Neural cell (in vitro differentiated cells): ENCODE data around the gene EHMT1. TPM values are rescaled to one million over a fixed set of nuclear protein-coding genes. Genes with fewer than 3 reads are reported as not detected.

Source experiments
- H2AFZ ChIP-seq: fragments of 200-600, 300-800 bp; sonication (generic), shearing (Covaris generic); 2 replicates; pipeline ENCODE4 v1.6.0; 2014; ENCODE audit warnings: low read depth, mild to moderate bottlenecking, antibody characterized with exemption, low read length, moderate library complexity
- H3F3A ChIP-seq: fragments of 200-600 bp; shearing (Covaris generic); 2 replicates; pipeline ENCODE4 v1.6.1; 2016; ENCODE audit warnings: mild to moderate bottlenecking, moderate library complexity, mixed read lengths, antibody characterized with exemption, low read length; ENCODE audit not compliant: insufficient read depth, poor library complexity, severe bottlenecking
- H3K27ac ChIP-seq: fragments of 200-600, 300-800 bp; sonication (generic), shearing (Covaris generic); 2 replicates; pipeline ENCODE4 v1.5.1; 2014; ENCODE audit warnings: mild to moderate bottlenecking, low read length, moderate library complexity
- H3K27me3 ChIP-seq: fragments of 300-800, 200-600 bp; sonication (generic), shearing (Covaris generic); 2 replicates; pipeline ENCODE4 v1.6.0; 2014; ENCODE audit warnings: mild to moderate bottlenecking, low read depth, low read length, moderate library complexity; ENCODE audit not compliant: insufficient read depth
- H3K36me3 ChIP-seq: fragments of 300-800, 200-600 bp; sonication (generic), shearing (Covaris generic); 2 replicates; pipeline ENCODE4 v1.5.1; 2014; ENCODE audit warnings: mild to moderate bottlenecking, antibody characterized with exemption, low read length, moderate library complexity; ENCODE audit not compliant: insufficient read depth
- H3K4me2 ChIP-seq: fragments of 300-800, 200-600 bp; sonication (generic), shearing (Covaris generic); 2 replicates; pipeline ENCODE4 v1.6.0; 2014; ENCODE audit warnings: mild to moderate bottlenecking, low read length
- H3K4me3 ChIP-seq: fragments of 300-800, 200-600 bp; sonication (generic), shearing (Covaris generic); 2 replicates; pipeline ENCODE4 v1.5.1; 2014; ENCODE audit warnings: mild to moderate bottlenecking, low read length, moderate library complexity
- H3K79me2 ChIP-seq: fragments of 200-600 bp; shearing (Covaris generic); replicated peaks from 2 replicates; pipeline ENCODE4 v1.6.0; 2014; ENCODE audit warnings: mild to moderate bottlenecking, low read length, moderate library complexity; ENCODE audit not compliant: insufficient read depth
- H3K9ac ChIP-seq: fragments of 300-800, 200-600 bp; sonication (generic), shearing (Covaris generic); 2 replicates; pipeline ENCODE4 v1.6.1; 2016; ENCODE audit warnings: mild to moderate bottlenecking, low read length, mixed read lengths
- H3K9me2 ChIP-seq: fragments of 200-600 bp; shearing (Covaris generic); 2 replicates; pipeline ENCODE4 v1.6.1; 2016; ENCODE audit warnings: mild to moderate bottlenecking, low read length, mixed read lengths; ENCODE audit not compliant: insufficient read depth
- H3K9me3 ChIP-seq: fragments of 200-600, 300-800 bp; sonication (generic), shearing (Covaris generic); 2 replicates; pipeline ENCODE4 v1.6.1; 2016; ENCODE audit warnings: mild to moderate bottlenecking, mixed run types, low read length, moderate library complexity, mixed read lengths
- H4K20me1 ChIP-seq: fragments of 200-600 bp; shearing (Covaris generic); 2 replicates; pipeline ENCODE4 v1.6.1; 2016; ENCODE audit warnings: mild to moderate bottlenecking, mixed run types; ENCODE audit not compliant: insufficient read depth
- CTCF ChIP-seq: fragments of 450-650 bp; IDR thresholded peaks from 2 replicates; pipeline ENCODE4 v1.5.1; 2014; ENCODE audit warnings: antibody characterized with exemption, mild to moderate bottlenecking, moderate library complexity; ENCODE audit not compliant: poor library complexity, severe bottlenecking
- EP300 ChIP-seq: fragments of 450-650 bp; conservative IDR thresholded peaks from 2 replicates; pipeline ENCODE4 v1.6.1; 2014; ENCODE audit warnings: antibody characterized with exemption, mild to moderate bottlenecking, moderate library complexity; ENCODE audit not compliant: poor library complexity, severe bottlenecking
- EZH2 ChIP-seq: fragments of 200-600, 300-800 bp; shearing (Covaris generic), sonication (generic); IDR thresholded peaks from 2 replicates; pipeline ENCODE4 v1.6.1; 2014; ENCODE audit warnings: antibody characterized with exemption, low read length, borderline replicate concordance, mild to moderate bottlenecking; ENCODE audit not compliant: insufficient read depth, poor library complexity, severe bottlenecking
- MXI1 ChIP-seq: fragments of 450-650 bp; conservative IDR thresholded peaks from 2 replicates; pipeline ENCODE4 v1.6.1; 2014; ENCODE audit warnings: antibody characterized with exemption, mild to moderate bottlenecking; ENCODE audit not compliant: poor library complexity, severe bottlenecking
- POLR2AphosphoS5 ChIP-seq: IDR thresholded peaks from 2 replicates; pipeline ENCODE4 v1.6.1; 2012
- RAD21 ChIP-seq: fragments of 450-650 bp; conservative IDR thresholded peaks from 2 replicates; pipeline ENCODE4 v1.6.1; 2014; ENCODE audit warnings: antibody characterized with exemption, mild to moderate bottlenecking, moderate library complexity
- REST ChIP-seq: IDR thresholded peaks from 2 replicates; pipeline ENCODE4 v1.6.1; 2012; ENCODE audit warnings: borderline replicate concordance
- SMC3 ChIP-seq: fragments of 450-650 bp; conservative IDR thresholded peaks from 2 replicates; pipeline ENCODE4 v1.6.1; 2014; ENCODE audit warnings: antibody characterized with exemption, mild to moderate bottlenecking, moderate library complexity; ENCODE audit not compliant: poor library complexity
- TAF1 ChIP-seq: IDR thresholded peaks from 2 replicates; pipeline ENCODE4 v1.6.1; 2012; ENCODE audit warnings: low read depth
- polyA plus RNA-seq: library from polyadenylated mRNA; depleted of rRNA; stranded (reverse); fragments of >200 nt; gene quantifications from 2 replicates; pipeline ENCODE4 v1.2.3, GENCODE V29; 2014

The EHMT1 gene
- polyA plus RNA-seq, 1 donor from 2014 or later: 53.0 TPM

- TF ChIP-seq TAF1: no peak
- no peak for TF ChIP-seq CTCF
- no peak for TF ChIP-seq EZH2
- TF ChIP-seq MXI1: no peak
- TF ChIP-seq REST: no peak
- TF ChIP-seq SMC3: no peak
- no peak for TF ChIP-seq POLR2AphosphoS5
- TF ChIP-seq EP300: no peak
- no peak for TF ChIP-seq RAD21
- no peak overlapping the region for H3K4me2 ChIP-seq
- peaks cover 54% of the 10 kb centered on the region for H3K79me2 ChIP-seq
- H3K27ac ChIP-seq: no peak overlapping the region
- H3K4me3 ChIP-seq: no peak overlapping the region
- no peaks in the 10 kb centered on the region for H3K9me2 ChIP-seq
- no peaks in the 10 kb centered on the region for H3K36me3 ChIP-seq
- H2AFZ ChIP-seq: no peak overlapping the region
- no peaks in the 10 kb centered on the region for H3K27me3 ChIP-seq
- H3F3A ChIP-seq: no peaks in the 10 kb centered on the region
- peaks cover 4% of the 10 kb centered on the region for H4K20me1 ChIP-seq
- H3K9me3 ChIP-seq: no peaks in the 10 kb centered on the region
- no peak overlapping the region for H3K9ac ChIP-seq
These were observed 55.1 kb downstream of the EHMT1 start for GRCh38 chr9:137673886-137674285.

GRCh38 chr9:137674307-137674975 is 55.6 kb downstream of the EHMT1 start:
- Histone ChIP-seq H3K79me2 (peaks cover 55% of the 10 kb centered on the region), H3K9me2 (no peaks in the 10 kb centered on the region)

More at GRCh38 chr9:137674307-137674975, 55.6 kb downstream of the EHMT1 start:
- no peaks in the 10 kb centered on the region for H3K36me3 ChIP-seq
- no peaks in the 10 kb centered on the region for H3F3A ChIP-seq
- H3K9ac ChIP-seq: no peak overlapping the region
- H3K27me3 ChIP-seq: no peaks in the 10 kb centered on the region
- H4K20me1 ChIP-seq: peaks cover 4% of the 10 kb centered on the region
- H3K4me3 ChIP-seq: no peak overlapping the region
- no peak overlapping the region for H3K4me2 ChIP-seq
- H2AFZ ChIP-seq: no peak overlapping the region
- TF ChIP-seq RAD21: no peak
- TF ChIP-seq CTCF: no peak
- TF ChIP-seq TAF1: no peak
- TF ChIP-seq REST: no peak
- TF ChIP-seq EP300: no peak
- TF ChIP-seq SMC3: no peak
- no peak for TF ChIP-seq POLR2AphosphoS5
- no peak for TF ChIP-seq MXI1
- no peak for TF ChIP-seq EZH2
- no peaks in the 10 kb centered on the region for H3K9me3 ChIP-seq
- no peak overlapping the region for H3K27ac ChIP-seq
